ENCODE data around the gene PRR7.

Gene PRR7

DNA sequence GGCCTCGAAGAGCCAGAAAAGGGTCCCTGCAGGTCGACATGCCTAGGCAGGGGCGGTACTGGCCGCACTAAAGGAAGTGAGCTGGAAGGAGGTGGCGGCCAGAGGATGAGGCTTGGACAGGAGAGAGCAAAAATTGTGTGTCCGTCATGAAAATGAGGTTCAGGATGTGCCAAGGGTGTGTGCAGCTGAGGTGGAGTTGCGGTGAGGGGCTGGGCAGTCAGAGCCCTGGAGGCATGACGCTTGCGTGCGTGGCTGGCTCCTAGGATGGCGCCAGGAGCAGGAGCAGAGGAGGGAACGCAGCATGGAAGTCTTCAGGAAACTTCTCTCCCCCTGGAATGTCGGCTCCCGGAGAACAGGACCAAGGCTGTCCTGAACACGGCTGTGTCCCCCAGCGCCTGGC lies 56.3 kb downstream of the PRR7 start:
- TF ChIP-seq, protein P1, sequence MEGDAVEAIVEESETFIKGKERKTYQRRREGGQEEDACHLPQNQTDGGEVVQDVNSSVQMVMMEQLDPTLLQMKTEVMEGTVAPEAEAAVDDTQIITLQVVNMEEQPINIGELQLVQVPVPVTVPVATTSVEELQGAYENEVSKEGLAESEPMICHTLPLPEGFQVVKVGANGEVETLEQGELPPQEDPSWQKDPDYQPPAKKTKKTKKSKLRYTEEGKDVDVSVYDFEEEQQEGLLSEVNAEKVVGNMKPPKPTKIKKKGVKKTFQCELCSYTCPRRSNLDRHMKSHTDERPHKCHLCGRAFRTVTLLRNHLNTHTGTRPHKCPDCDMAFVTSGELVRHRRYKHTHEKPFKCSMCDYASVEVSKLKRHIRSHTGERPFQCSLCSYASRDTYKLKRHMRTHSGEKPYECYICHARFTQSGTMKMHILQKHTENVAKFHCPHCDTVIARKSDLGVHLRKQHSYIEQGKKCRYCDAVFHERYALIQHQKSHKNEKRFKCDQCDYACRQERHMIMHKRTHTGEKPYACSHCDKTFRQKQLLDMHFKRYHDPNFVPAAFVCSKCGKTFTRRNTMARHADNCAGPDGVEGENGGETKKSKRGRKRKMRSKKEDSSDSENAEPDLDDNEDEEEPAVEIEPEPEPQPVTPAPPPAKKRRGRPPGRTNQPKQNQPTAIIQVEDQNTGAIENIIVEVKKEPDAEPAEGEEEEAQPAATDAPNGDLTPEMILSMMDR (conservative IDR thresholded peaks at IDR 0.05; ENCODE audit: low read length): no peak
- no peak overlapping the region for H3K4me3 ChIP-seq (ENCODE audit: low read length)
- no peak for DNase-seq (ENCODE audit: low read depth)

DNA sequence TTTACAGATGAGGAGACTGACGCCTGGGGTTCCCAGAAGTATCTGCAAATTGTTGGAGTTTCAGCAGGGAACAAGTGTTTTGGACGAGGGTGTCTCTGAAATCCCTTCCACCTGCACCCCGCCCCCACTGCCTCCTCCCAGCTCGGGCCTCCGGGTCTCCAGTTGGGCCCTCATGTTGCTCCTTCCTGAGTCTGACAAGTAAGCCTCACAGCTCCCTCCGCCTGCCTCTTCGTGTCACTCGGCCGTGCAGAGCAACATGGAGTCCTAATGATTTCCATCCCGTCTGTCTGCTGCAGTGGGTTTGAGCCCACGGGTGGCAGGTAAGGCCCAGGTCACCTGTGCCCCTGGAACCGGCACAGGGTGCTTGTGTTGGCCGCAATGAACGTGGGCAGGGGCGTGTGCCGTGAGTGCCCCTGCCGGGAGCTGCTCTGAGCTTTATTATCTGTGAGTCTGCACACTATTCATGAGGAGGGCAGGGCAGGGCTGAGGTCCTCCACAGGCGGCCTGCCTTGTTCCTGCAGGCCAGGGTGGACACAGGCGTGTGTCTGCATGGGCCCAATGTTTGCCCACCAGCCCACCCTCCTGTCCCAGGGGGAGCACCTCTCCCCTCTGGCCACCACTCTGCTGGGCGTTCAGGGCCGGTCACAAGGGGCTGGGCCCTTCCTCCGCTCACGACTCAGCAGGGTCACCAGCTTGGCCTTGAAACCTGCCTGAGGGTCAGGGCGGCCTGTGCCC lies 56.9 kb downstream of the PRR7 start:
- no peak overlapping the region for H3K4me3 ChIP-seq (ENCODE audit: low read length)
- TF ChIP-seq, protein P1 (conservative IDR thresholded peaks at IDR 0.05; ENCODE audit: low read length): no peak
- DNase-seq (ENCODE audit: low read depth): no peak

DNA sequence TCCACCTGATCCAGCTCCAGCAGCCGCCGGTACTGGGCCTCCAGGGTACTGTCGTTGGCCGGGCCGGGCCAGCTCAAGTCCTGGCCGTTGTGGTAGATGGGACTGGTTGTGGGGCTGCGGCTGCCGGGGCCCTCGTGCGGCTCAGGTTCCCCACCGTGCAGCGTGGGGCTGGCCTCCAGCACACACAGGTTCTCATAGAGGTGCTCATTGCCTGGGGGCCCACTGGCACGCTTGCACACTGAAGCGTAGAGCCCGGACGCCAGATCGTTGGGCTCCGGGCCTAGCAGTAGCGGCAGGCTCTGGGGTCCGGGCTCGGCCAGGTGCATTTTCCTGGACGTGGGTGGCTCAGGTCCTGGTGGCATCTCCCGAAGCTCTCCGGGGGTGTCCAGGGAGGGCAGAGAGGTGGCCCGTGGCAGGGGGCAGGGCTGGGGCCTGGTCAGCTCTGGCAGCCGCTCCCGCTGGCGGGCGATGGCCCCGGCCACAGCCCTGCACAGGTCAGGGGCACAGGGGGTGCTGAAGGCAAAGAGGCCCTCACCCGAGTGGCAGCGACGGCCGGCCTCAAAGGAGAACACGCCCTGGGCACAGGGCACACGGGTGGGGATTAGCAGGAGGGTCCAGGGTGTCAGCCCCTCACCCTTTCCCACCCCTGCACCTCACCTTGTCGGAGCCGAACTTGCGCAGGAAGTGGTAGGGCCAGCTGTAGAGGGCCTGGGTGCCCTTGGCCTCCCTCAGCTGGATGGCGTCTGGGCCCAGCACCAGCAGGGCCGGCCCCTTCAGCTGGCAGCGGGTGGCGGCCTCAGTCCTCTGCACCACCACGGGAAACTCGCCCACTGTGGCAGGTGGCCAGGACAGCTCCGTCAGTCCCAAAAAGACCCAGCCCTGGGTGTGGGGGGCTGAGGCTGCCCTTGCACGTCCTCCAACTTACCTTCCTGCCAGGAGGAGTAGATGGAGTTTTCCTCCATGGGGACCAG lies 57.8 kb downstream of the PRR7 start:
- no peak overlapping the region for H3K4me3 ChIP-seq (ENCODE audit: low read length)
- DNase-seq (ENCODE audit: low read depth): no peak
- TF ChIP-seq, protein P1 (conservative IDR thresholded peaks at IDR 0.05; ENCODE audit: low read length): no peak

DNA sequence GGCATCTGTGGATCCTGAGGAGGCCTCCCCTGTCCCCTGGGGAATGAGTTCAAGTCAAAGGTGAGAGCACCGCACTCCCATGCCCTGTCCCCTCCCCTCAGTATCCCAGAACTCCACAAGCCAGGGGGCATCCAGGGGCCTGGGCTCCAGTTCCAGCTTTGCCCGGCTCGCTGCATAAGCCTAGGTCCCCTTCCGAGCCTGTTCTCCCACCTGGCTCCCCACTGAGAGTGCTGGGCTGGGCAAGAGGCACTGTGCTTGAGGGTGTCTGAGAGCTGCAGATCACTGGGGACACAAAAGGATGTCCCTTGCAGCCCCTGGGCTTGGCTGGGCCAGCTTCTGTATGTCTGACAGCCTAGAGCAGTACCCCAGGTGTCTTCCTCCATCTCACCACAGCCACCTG lies 58.5 kb downstream of the PRR7 start:
- no peak for DNase-seq (ENCODE audit: low read depth)
- TF ChIP-seq, protein P1 (conservative IDR thresholded peaks at IDR 0.05; ENCODE audit: low read length): no peak
- H3K4me3 ChIP-seq (ENCODE audit: low read length): no peak overlapping the region

Data from AG10803 (cell line).